ENCODE data around the gene TBATA.
A peak's percentile ranks its signal among the peaks of the same experiment; 100 is the strongest.

The TBATA gene

GRCh38 chr10:70762441-70763175, 22.6 kb downstream of the TBATA start:
- TF ChIP-seq CTCF (conservative IDR thresholded peaks at IDR 0.05) (no peak), ZFX (IDR thresholded peaks at IDR 0.05) (no peak)
- H3K27ac ChIP-seq = no peak overlapping the region

DNA sequence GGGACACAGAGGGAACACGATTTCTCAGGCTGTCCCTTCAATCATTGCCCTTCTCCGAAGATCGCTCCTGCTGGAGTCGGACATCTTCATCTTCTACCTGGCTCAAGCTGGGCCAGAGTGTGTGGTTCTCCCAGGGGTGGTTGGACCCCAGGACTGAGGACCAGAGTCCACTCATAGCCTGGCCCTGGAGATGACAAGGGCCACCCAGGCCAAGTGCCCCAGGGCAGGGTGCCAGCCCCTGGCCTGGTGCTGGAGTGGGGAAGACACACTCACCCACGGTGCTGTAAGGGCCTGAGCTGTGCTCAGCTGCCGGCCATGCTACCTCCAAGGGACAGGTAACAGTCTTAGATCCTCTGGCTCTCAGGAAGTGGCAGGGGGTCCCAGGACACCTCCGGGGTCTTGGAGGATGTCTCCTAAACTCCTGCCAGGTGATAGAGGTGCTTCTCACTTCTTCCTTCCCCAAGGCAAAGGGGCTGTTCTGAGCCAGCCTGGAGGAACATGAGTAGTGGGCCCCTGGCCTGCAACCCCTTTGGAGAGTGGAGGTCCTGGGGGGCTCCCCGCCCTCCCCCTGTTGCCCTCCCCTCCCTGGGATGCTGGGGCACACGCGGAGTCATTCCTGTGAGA, 23.3 kb downstream of the TBATA start:
- no peak overlapping the region for H3K27ac ChIP-seq

DNA sequence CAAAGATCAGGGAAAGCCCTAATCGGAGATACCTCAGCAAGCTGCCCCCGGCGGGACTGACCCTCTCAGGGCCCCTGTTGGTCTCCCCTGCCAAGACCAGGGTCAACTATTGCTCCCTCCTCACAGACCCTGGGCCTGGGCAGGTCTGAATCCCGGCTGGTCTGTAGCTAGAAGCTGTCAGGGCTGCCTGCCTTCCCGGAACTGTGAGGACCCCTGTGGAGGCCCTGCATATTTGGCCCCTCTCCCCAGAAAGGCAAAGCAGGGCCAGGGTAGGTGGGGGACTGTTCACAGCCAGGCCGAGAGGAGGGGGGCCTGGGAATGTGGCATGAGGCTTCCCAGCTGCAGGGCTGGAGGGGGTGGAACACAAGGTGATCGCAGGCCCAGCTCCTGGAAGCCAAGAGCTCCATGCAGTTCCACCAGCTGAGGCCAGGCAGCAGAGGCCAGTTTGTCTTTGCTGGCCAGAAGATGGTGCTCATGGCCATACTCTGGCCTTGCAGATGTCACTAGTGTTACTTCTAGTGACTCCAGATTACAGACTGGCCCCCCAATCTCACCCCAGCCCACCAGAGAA, 24.1 kb downstream of the TBATA start:
- TF ChIP-seq CTCF (conservative IDR thresholded peaks at IDR 0.05) (no peak), ZFX (IDR thresholded peaks at IDR 0.05) (no peak)
- no peak overlapping the region for H3K27ac ChIP-seq

More for the DNA sequence above, 23.3 kb downstream of the TBATA start:
- TF ChIP-seq ZFX (IDR thresholded peaks at IDR 0.05) (no peak), CTCF (conservative IDR thresholded peaks at IDR 0.05) (no peak)

GRCh38 chr10:70760271-70760787, 24.8 kb downstream of the TBATA start:
- no peak for TF ChIP-seq ZFX (IDR thresholded peaks at IDR 0.05)
- no peak for TF ChIP-seq CTCF (conservative IDR thresholded peaks at IDR 0.05)
- H3K27ac ChIP-seq = no peak overlapping the region

GRCh38 chr10:70759781-70760180, 25.4 kb downstream of the TBATA start:
- TF ChIP-seq CTCF (conservative IDR thresholded peaks at IDR 0.05) (no peak), ZFX (IDR thresholded peaks at IDR 0.05) (no peak)
- no peak overlapping the region for H3K27ac ChIP-seq

DNA sequence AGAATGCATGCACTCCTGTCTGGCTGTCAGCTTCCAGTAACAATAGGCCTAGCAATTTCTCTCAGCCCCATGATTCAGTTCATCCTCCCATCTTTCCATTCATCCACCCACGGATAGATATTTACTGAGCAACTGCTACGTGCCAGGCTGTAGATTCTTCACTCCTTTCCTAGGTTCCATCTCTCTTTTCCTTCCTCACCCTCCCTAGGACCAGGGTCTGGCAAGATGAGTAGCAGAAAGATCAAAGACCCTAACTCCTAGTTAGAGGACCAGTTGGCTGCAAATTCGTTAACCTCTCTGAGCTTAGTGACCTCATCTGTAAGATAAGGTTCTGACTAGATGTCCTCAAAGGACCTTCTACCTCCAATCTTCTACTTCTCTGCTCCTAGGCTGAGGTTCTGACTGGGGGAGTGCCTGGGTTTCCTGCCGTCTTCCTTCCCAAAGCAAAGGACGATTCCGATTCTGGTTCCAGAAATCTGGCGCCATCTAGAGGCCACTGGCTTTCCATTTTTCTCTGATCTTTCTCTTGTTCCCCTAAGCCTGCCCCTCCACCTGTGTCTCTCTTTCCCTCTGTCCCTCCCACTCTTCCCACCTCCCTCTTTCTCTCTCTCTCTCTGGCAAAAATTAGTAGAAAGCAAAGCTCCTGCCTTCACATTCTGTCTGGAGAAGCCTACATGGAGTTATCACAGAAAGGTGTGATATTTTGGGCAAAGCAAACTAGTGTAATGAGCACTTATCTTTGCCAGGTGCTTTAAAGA, 26.2 kb downstream of the TBATA start:
- no peak overlapping the region for H3K27ac ChIP-seq
- TF ChIP-seq CTCF (conservative IDR thresholded peaks at IDR 0.05) (peak; percentile 87), ZFX (IDR thresholded peaks at IDR 0.05) (no peak)

Data from C4-2B (cell line).